ENCODE data around the gene C2orf81.
A peak's percentile ranks its signal among the peaks of the same experiment; 100 is the strongest.
"Not testable (repeated sequence)": the region's sequence is repeated elsewhere in the genome, so short reads cannot be mapped to it uniquely, and the experiment has no call there.

Gene C2orf81

GRCh38 chr2:74421221-74421870 lies at the start of gene C2orf81, which contains the start of gene WDR54:
TSS of gene C2orf81 (minus strand) at chr2:74421619. CDS start at chr2:74421560, 59 bp downstream.
TSS of gene WDR54 (plus strand) at chr2:74421730. CDS start at chr2:74422154, 424 bp downstream.
- peak; percentile 90 for DNase-seq

GRCh38 chr2:74470742-74471141 lies 49.3 kb upstream of the C2orf81 start:
- DNase-seq: not testable (repeated sequence)

GRCh38 chr2:74464406-74464805 lies 43.0 kb upstream of the C2orf81 start:
- DNase-seq: no peak

GRCh38 chr2:74462786-74463105 lies 41.3 kb upstream of the C2orf81 start:
- DNase-seq: no peak

GRCh38 chr2:74462054-74462785 lies 40.8 kb upstream of the C2orf81 start:
- no peak for DNase-seq

- DNase-seq: no peak
Observed at GRCh38 chr2:74461187-74462053, 40.0 kb upstream of the C2orf81 start.

- DNase-seq: not testable (repeated sequence)
Observed at GRCh38 chr2:74460187-74460586, 38.8 kb upstream of the C2orf81 start.

- DNase-seq: not testable (repeated sequence)
Observed at GRCh38 chr2:74459503-74460118, 38.2 kb upstream of the C2orf81 start.

- DNase-seq: no peak
Observed at GRCh38 chr2:74458938-74459363, 37.5 kb upstream of the C2orf81 start.

- peak; percentile 99 for DNase-seq
Observed at GRCh38 chr2:74458132-74458937, 36.9 kb upstream of the C2orf81 start, which contains the start of gene WBP1. TSS of gene WBP1 (plus strand) at chr2:74458438. CDS start at chr2:74458603, 165 bp downstream.

- peak; percentile 74 for DNase-seq
Observed at GRCh38 chr2:74457549-74458131, 36.2 kb upstream of the C2orf81 start.

- DNase-seq: peak; percentile 63
Observed at GRCh38 chr2:74457129-74457548, 35.7 kb upstream of the C2orf81 start.

GRCh38 chr2:74454654-74455511 lies 33.5 kb upstream of the C2orf81 start, which contains the start of gene INO80B:
TSS of gene INO80B (plus strand) at chr2:74455087. CDS start at chr2:74455117, 30 bp downstream.
- DNase-seq: peak; percentile 94

GRCh38 chr2:74450570-74451190 lies 29.3 kb upstream of the C2orf81 start:
- no peak for DNase-seq

- DNase-seq: no peak
Observed at GRCh38 chr2:74448771-74449170, 27.4 kb upstream of the C2orf81 start.

- DNase-seq: no peak
Observed at GRCh38 chr2:74447230-74447999, 26.0 kb upstream of the C2orf81 start.

- DNase-seq: no peak
Observed at GRCh38 chr2:74444498-74445318, 23.3 kb upstream of the C2orf81 start.
